Endothelial cell (in vitro differentiated cells): ENCODE measurements around the gene MOB3B. TPM values are rescaled to one million over a fixed set of nuclear protein-coding genes. Genes with fewer than 3 reads are reported as not detected.
"Not testable (repeated sequence)": the region's sequence is repeated elsewhere in the genome, so short reads cannot be mapped to it uniquely, and the experiment has no call there.

Source experiments
- DNase-seq: peaks from one replicate; pipeline ENCODE4 v3.0.0; 2021; ENCODE audit warnings: low spot score
- H3K27ac Mint-ChIP-seq: one replicate; pipeline ENCODE4 v1.8.0; 2021; ENCODE audit warnings: mixed read lengths, inconsistent platforms; ENCODE audit not compliant: unreplicated experiment
- H3K27me3 Mint-ChIP-seq: one replicate; pipeline ENCODE4 v1.8.0; 2021; ENCODE audit warnings: mild to moderate bottlenecking, moderate library complexity, mixed read lengths, inconsistent platforms; ENCODE audit not compliant: unreplicated experiment
- H3K36me3 Mint-ChIP-seq: one replicate; pipeline ENCODE4 v1.8.0; 2021; ENCODE audit warnings: mild to moderate bottlenecking, low read depth, mixed read lengths, inconsistent platforms; ENCODE audit not compliant: unreplicated experiment
- H3K4me1 Mint-ChIP-seq: one replicate; pipeline ENCODE4 v1.8.0; 2021; ENCODE audit warnings: mild to moderate bottlenecking, mixed read lengths, inconsistent platforms; ENCODE audit not compliant: unreplicated experiment
- H3K4me3 Mint-ChIP-seq: one replicate; pipeline ENCODE4 v1.8.0; 2021; ENCODE audit warnings: mild to moderate bottlenecking, mixed read lengths, inconsistent platforms; ENCODE audit not compliant: unreplicated experiment
- H3K9me3 Mint-ChIP-seq: one replicate; pipeline ENCODE4 v1.8.0; 2021; ENCODE audit warnings: mixed read lengths, inconsistent platforms; ENCODE audit not compliant: unreplicated experiment
- total RNA-seq: library from RNA; stranded (reverse); fragmentation: NEBNext Ultra II Directional; extraction: Animal tissue kit (Norgen Biotek cat#: 25700); gene quantifications from one replicate; pipeline ENCODE4 v1.2.1, GENCODE V29; 2021; ENCODE audit not compliant: unreplicated experiment
- TF ChIP-seq, protein P1 (sequence below): fragments of 200-600 bp; sonication (generic); IDR thresholded peaks from one replicate; pipeline ENCODE4 v1.5.0; 2021; ENCODE audit warnings: antibody characterized with exemption; ENCODE audit not compliant: unreplicated experiment

MOB3B gene
- total RNA-seq, 1 donor from 2014 or later = 6.4 TPM

- TF ChIP-seq, protein P1, sequence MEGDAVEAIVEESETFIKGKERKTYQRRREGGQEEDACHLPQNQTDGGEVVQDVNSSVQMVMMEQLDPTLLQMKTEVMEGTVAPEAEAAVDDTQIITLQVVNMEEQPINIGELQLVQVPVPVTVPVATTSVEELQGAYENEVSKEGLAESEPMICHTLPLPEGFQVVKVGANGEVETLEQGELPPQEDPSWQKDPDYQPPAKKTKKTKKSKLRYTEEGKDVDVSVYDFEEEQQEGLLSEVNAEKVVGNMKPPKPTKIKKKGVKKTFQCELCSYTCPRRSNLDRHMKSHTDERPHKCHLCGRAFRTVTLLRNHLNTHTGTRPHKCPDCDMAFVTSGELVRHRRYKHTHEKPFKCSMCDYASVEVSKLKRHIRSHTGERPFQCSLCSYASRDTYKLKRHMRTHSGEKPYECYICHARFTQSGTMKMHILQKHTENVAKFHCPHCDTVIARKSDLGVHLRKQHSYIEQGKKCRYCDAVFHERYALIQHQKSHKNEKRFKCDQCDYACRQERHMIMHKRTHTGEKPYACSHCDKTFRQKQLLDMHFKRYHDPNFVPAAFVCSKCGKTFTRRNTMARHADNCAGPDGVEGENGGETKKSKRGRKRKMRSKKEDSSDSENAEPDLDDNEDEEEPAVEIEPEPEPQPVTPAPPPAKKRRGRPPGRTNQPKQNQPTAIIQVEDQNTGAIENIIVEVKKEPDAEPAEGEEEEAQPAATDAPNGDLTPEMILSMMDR = no peak
- Mint-ChIP-seq H3K27ac (no peak overlapping the region), H3K27me3 (peaks cover 2% of the 10 kb centered on the region), H3K36me3 (peaks cover 2% of the 10 kb centered on the region), H3K4me3 (no peak overlapping the region), H3K9me3 (no peaks in the 10 kb centered on the region), H3K4me1 (peaks cover 4% of the 10 kb centered on the region)
- no peak for DNase-seq
These were observed 18.8 kb downstream of the MOB3B start for GRCh38 chr9:27510780-27511179.

GRCh38 chr9:27506981-27507380 is 22.6 kb downstream of the MOB3B start:
- DNase-seq = no peak
- Mint-ChIP-seq H3K27ac (no peak overlapping the region), H3K36me3 (peaks cover 2% of the 10 kb centered on the region), H3K9me3 (no peaks in the 10 kb centered on the region), H3K4me1 (peaks cover 6% of the 10 kb centered on the region), H3K4me3 (no peak overlapping the region), H3K27me3 (peaks cover 2% of the 10 kb centered on the region)
- TF ChIP-seq, protein P1 = no peak

DNA sequence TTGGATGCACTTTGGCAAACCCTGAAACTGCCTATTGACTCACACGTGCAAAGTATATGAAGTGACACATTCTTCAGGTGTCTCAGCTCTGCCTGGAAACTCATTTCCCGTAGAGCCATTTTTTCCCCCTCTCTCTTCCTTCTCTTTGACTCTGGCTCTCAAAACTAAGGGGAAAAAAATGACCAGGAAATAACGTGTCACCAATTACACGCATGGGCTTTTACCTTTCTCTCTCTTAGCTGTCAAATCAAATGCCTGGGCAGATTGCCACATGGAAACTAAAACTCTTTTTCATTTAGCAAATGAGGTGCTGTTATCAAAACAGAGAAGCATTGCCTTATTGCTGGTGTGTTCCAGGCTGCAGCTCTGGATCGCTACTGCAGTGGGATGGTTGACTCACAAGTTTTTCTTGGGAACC is 23.9 kb downstream of the MOB3B start:
- TF ChIP-seq, protein P1 = no peak
- Mint-ChIP-seq H3K36me3 (peaks cover 3% of the 10 kb centered on the region), H3K4me3 (no peak overlapping the region), H3K27me3 (peaks cover 2% of the 10 kb centered on the region), H3K27ac (no peak overlapping the region), H3K9me3 (no peaks in the 10 kb centered on the region), H3K4me1 (peaks cover 6% of the 10 kb centered on the region)
- no peak for DNase-seq

- H3K27ac Mint-ChIP-seq = no peak overlapping the region
- H3K4me3 Mint-ChIP-seq = no peak overlapping the region
- no peaks in the 10 kb centered on the region for H3K9me3 Mint-ChIP-seq
- peaks cover 9% of the 10 kb centered on the region for H3K4me1 Mint-ChIP-seq
- H3K27me3 Mint-ChIP-seq = peaks cover 2% of the 10 kb centered on the region
- peaks cover 3% of the 10 kb centered on the region for H3K36me3 Mint-ChIP-seq
- TF ChIP-seq, protein P1 = no peak
- no peak for DNase-seq
These were observed 25.4 kb downstream of the MOB3B start for GRCh38 chr9:27504259-27504658.

- Mint-ChIP-seq H3K4me3 (no peak overlapping the region), H3K36me3 (peaks cover 3% of the 10 kb centered on the region), H3K4me1 (peaks cover 9% of the 10 kb centered on the region), H3K27ac (no peak overlapping the region), H3K27me3 (peaks cover 2% of the 10 kb centered on the region), H3K9me3 (no peaks in the 10 kb centered on the region)
- TF ChIP-seq, protein P1 = no peak
- DNase-seq = no peak
These were observed 26.0 kb downstream of the MOB3B start for GRCh38 chr9:27503623-27504022.

DNA sequence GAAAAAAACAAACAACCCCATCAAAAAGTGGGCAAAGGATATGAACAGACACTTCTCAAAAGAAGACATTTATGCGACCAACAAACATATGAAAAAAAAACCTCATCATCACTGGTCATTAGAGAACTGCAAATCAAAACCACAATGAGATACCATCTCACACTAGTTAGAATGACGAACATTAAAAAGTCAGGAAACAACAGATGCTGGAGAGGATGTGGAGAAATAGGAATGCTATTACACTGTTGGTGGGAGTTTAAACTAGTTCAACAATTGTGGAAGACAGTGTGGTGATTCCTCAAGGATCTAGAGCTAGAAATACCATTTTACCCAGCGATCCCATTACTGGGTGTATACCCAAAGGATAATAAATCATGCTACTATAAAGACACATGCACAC is 28.7 kb downstream of the MOB3B start:
- peaks cover 25% of the 10 kb centered on the region for H3K4me1 Mint-ChIP-seq
- not testable (repeated sequence) for H3K9me3 Mint-ChIP-seq, DNase-seq

More for the DNA sequence above, 28.7 kb downstream of the MOB3B start:
- not testable (repeated sequence) for H3K27ac Mint-ChIP-seq, H3K27me3 Mint-ChIP-seq, H3K4me3 Mint-ChIP-seq, H3K36me3 Mint-ChIP-seq
